Heart right ventricle (tissue), 16 donors: Measurements from ENCODE around the gene ZNF408. TPM values are rescaled to one million over a fixed set of nuclear protein-coding genes. Genes with fewer than 3 reads are reported as not detected.

Experiments
- ATAC-seq, 8 donors: fragments of 200-7000 bp; cut with Tn5 transposase; one replicate each; pipeline ENCODE4 v1.9.1; 2020; ENCODE audit warnings: mild to moderate bottlenecking in 8 of 8, moderate library complexity in 8 of 8, moderate number of reproducible peaks in 1 of 8
- DNase-seq, 2 donors: peaks; one replicate each; pipeline ENCODE4 v3.0.0-alpha.2; 2020
- H3K27ac ChIP-seq, 10 donors: fragments of 200-600 bp; sonication (generic) in 2 of 10; one replicate each; pipeline versions ENCODE4 v1.5.0 to v1.8.0; 2020 to 2022; ENCODE audit warnings: mild to moderate bottlenecking in 3 of 10
- H3K27me3 ChIP-seq, 7 donors: fragments of 200-600 bp; one replicate each; pipeline ENCODE4 v1.8.0; 2021 to 2022; ENCODE audit warnings: mild to moderate bottlenecking in 2 of 7
- H3K36me3 ChIP-seq, 9 donors: fragments of 200-600 bp; sonication (generic) in 1 of 9; one replicate each; pipeline versions ENCODE4 v1.5.0 to v1.8.0; 2020 to 2022; ENCODE audit warnings: mild to moderate bottlenecking in 2 of 9
- H3K4me1 ChIP-seq, 9 donors: fragments of 200-600 bp; sonication (generic) in 1 of 9; one replicate each; pipeline versions ENCODE4 v1.5.0 to v1.8.0; 2020 to 2022; ENCODE audit warnings: mild to moderate bottlenecking in 4 of 9
- H3K4me3 ChIP-seq, 10 donors: fragments of 200-600 bp; sonication (generic) in 2 of 10; one replicate each; pipeline versions ENCODE4 v1.5.0 to v1.8.0; 2020 to 2022; ENCODE audit warnings: mild to moderate bottlenecking in 7 of 10, moderate library complexity in 2 of 10
- H3K9me3 ChIP-seq, 11 donors: fragments of 200-600 bp in 10 of 11; sonication (generic) in 2 of 11; one replicate each; pipeline versions ENCODE4 v1.5.0 to v1.8.0; 2013 to 2022; ENCODE audit warnings: mild to moderate bottlenecking in 2 of 11, control low read depth in 1 of 11, moderate library complexity in 1 of 11
- WGBS, 2 donors: extraction: QIAGEN DNeasy Blood & Tissue Kit; methylation state at CpG; one replicate each; pipeline ENCODE4 v1.1.7; 2013; ENCODE audit warnings: inconsistent platforms in 1 of 2; 5-methylcytosine and 5-hydroxymethylcytosine counted together
- intact Hi-C, 10 donors: fragments of 100-400 bp; cut with DNase I; formaldehyde crosslinking; loops; one replicate each; pipeline versions ENCODE4 v1.11.1 to v1.14.2; 2022
- polyA plus RNA-seq, 2 donors: library from polyadenylated mRNA; stranded (reverse); fragments of 200-250 nt; gene quantifications; one replicate each; pipeline ENCODE4 v1.2.3, GENCODE V29; 2013
- total RNA-seq, 10 donors: library from RNA; stranded (reverse); fragmentation: NEBNext Ultra II Directional in 3 of 10; extraction: Animal tissue kit (Norgen Biotek cat#: 25700) in 3 of 10; gene quantifications; one replicate each; pipeline versions ENCODE4 v1.2.1 to v1.2.4, GENCODE V29; 2021 to 2023
- TF ChIP-seq, protein P1 (sequence below), 9 donors: fragments of 200-600 bp; sonication (generic) in 2 of 9; IDR thresholded peaks; one replicate each; pipeline versions ENCODE4 v1.5.0 to v1.8.0; 2021 to 2022; ENCODE audit warnings: antibody characterized with exemption in 9 of 9, mild to moderate bottlenecking in 5 of 9, moderate library complexity in 1 of 9
- donor health status: Arrhythmogenic right ventricular cardiomyopathy.
- donor health status: ischemic (EF 13 %, LVEDD 7.1; RV severe dilation, severe dysfunction).
- donor health status: healthy with polysubstance abuse.
- donor health status: DM: no; HTN: yes; CAD: no.
- donor health status: DM: no; HTN: no; CAD: no.
- donor health status: ischemic (EF 25% LVEDD 6.9; RV normal size, moderate dysfunction).
- donor health status: ischemic (EF 25% LVEDD 5.7; RV mildly dilated, moderate dysfunction).
- donor health status: healthy.
- donor health status: DM: yes; HTN: yes; CAD: no.
- donor health status: Ischemic cardiomyopathy.
- donor health status: ischemic (EF 35%, LVEDD 5.7; RV mildly dilated, moderate dysfunction).
- donor health status: nonischemic (EF 11% LVEDD 7.7; RV severe dilation, severe dysfunction).
- donor health status: DM: yes; HTN: yes; CAD: no.
- donor health status: PGD.
- donor health status: ischemic (EF 29% LVEDD 5.4; RV normal size, mild dysfunction).
- donor health status: nonischemic (EF 23%, LVEDD 6.1; RV moderate dilation, normal function).

ZNF408 gene
- total and polyA plus RNA-seq, 12 donors, result 5.0 to 8.9 (median 6.7) TPM

DNA sequence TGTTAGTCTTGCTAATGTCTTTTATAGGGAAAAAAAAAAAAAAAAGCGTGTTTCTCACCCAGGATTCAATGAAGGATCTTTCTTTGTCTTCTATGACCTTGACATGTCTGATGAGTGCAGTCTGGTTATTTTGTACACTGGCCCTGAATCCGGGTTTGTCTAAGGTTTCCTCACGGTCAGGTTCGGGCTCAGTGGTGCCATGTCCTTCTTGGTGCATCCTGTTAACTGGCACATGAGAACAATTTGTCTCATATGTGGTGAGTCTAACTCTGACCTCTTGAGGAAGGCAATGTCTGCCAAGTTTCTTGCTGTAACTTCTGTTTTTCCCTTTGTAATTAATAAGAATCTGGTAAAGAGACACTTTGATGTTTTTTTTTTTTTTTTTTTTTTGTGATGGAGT lies 30.7 kb downstream of the ZNF408 start:
- no peak overlapping the region for H3K27ac ChIP-seq
- TF ChIP-seq, protein P1, sequence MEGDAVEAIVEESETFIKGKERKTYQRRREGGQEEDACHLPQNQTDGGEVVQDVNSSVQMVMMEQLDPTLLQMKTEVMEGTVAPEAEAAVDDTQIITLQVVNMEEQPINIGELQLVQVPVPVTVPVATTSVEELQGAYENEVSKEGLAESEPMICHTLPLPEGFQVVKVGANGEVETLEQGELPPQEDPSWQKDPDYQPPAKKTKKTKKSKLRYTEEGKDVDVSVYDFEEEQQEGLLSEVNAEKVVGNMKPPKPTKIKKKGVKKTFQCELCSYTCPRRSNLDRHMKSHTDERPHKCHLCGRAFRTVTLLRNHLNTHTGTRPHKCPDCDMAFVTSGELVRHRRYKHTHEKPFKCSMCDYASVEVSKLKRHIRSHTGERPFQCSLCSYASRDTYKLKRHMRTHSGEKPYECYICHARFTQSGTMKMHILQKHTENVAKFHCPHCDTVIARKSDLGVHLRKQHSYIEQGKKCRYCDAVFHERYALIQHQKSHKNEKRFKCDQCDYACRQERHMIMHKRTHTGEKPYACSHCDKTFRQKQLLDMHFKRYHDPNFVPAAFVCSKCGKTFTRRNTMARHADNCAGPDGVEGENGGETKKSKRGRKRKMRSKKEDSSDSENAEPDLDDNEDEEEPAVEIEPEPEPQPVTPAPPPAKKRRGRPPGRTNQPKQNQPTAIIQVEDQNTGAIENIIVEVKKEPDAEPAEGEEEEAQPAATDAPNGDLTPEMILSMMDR (IDR thresholded peaks at IDR 0.05), result no peak
- 87 to 90% methylated on average over 4 of the region's 4 CpGs for WGBS, 2 donors
- DNase-seq, result no peak
- no peaks in the 10 kb centered on the region for H3K36me3 ChIP-seq
- H3K27me3 ChIP-seq, result no peaks in the 10 kb centered on the region
- no peak overlapping the region for H3K4me3 ChIP-seq
- no peaks in the 10 kb centered on the region for H3K9me3 ChIP-seq
- H3K4me1 ChIP-seq, result no peaks in the 10 kb centered on the region
- no peak for ATAC-seq
- intact Hi-C loops, result no loop called here

DNA sequence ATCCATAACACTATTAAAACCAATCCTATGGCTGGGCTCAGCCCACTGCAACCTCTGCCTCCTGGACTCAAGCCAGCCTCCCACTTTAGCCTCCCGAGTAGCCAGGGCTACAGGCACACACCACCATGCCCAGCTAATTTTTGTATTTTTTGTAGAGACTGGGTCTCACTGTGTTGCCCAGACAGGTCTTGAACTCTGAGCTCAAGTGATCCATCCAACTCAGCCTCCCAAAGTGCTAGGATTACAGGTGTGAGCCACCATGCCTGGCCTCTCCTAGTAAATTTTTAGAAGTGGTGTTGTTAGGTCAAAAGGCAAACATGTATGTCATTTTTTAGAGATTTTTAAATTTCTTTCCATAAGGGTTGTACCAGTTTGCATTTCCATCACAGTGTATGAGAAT lies 32.4 kb downstream of the ZNF408 start:
- intact Hi-C loops, result no loop called here
- Histone ChIP-seq H3K9me3 (no peaks in the 10 kb centered on the region), H3K36me3 (no peaks in the 10 kb centered on the region), H3K4me1 (no peaks in the 10 kb centered on the region), H3K27ac (no peak overlapping the region), H3K27me3 (no peaks in the 10 kb centered on the region), H3K4me3 (no peak overlapping the region)
- DNase-seq, result no peak
- TF ChIP-seq, protein P1 (IDR thresholded peaks at IDR 0.05), result no peak
- no peak for ATAC-seq
- WGBS, 2 donors, result 84% methylated on average over 1 of the region's 1 CpG

DNA sequence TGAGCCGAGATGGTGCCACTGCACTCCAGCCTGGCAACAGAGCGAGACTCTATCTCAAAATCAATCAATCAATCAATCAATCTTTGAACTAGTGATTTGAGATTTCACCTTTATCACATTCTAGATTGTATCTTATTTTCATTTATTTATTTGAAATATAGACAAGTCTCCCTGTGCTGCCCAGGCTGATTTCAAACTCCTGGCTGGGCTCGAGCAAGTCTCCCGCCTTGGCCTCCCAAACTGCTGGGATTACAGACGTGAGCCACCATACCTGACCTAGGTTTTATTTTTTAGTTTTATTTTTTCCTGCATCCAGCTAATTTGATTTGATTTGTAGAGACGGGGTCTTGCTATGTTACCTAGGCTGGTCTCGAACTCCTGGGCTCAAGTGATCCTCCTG lies 35.3 kb downstream of the ZNF408 start:
- Histone ChIP-seq H3K27ac (no peak overlapping the region), H3K36me3 (peaks cover 0 to 6% (median 0%) of the 10 kb centered on the region in 9 donors), H3K4me1 (no peaks in the 10 kb centered on the region), H3K27me3 (no peaks in the 10 kb centered on the region), H3K9me3 (no peaks in the 10 kb centered on the region), H3K4me3 (no peak overlapping the region)
- 95% methylated on average over 7 of the region's 7 CpGs for WGBS, 2 donors
- DNase-seq (no peak), ATAC-seq (no peak)
- TF ChIP-seq, protein P1 (IDR thresholded peaks at IDR 0.05), result no peak
- intact Hi-C loops, result no loop called here

DNA sequence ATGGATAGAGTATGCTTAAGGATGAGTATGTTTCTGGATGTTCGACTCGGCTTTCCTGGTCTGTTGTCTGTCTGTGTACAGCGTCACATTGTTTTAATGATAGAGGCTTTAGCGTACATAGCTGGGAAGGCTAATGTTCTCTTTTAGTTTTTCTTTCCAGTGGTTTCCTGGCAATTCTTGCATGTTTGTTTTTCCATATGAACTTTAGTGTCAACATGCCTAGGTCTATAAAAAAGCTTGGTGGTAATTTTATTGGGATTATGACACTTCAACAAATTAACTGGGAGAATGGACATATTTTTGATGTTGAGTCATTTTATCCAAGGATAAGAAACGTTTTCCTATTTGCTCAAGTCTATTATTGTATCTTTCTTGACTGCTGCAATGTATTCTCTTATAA lies 35.8 kb downstream of the ZNF408 start:
- Histone ChIP-seq H3K36me3 (peaks cover 0 to 11% (median 0%) of the 10 kb centered on the region in 9 donors), H3K4me1 (peaks cover 0 to under 1% (median 0%) of the 10 kb centered on the region in 9 donors), H3K9me3 (no peaks in the 10 kb centered on the region), H3K27ac (no peak overlapping the region), H3K4me3 (no peak overlapping the region), H3K27me3 (no peaks in the 10 kb centered on the region)
- ATAC-seq (no peak), DNase-seq (no peak)
- TF ChIP-seq, protein P1 (IDR thresholded peaks at IDR 0.05), result no peak
- 60 to 65% methylated on average over 5 of the region's 5 CpGs for WGBS, 2 donors
- intact Hi-C loops, result no loop called here
